Hematopoietic multipotent progenitor cell treated with erythropoietin and hydrocortisone succinate and interleukin-3 and kit ligand, for 8 days (in vitro differentiated cells): Measurements from ENCODE around the gene FBP2.
"Not testable (repeated sequence)": the region's sequence is repeated elsewhere in the genome, so short reads cannot be mapped to it uniquely, and the experiment has no call there.

Source experiments
- DNase-seq: peaks from one replicate; pipeline ENCODE4 v3.0.0-alpha.2; 2015

The FBP2 gene

GRCh38 chr9:94554439-94555331 is 38.9 kb downstream of the FBP2 start, which contains the start of gene PCAT7:
TSS of gene PCAT7 (plus strand) at chr9:94555083.
- DNase-seq: peak; percentile 38

- DNase-seq: peak; percentile 51
Measured at GRCh38 chr9:94554078-94554438, 39.6 kb downstream of the FBP2 start.

DNA sequence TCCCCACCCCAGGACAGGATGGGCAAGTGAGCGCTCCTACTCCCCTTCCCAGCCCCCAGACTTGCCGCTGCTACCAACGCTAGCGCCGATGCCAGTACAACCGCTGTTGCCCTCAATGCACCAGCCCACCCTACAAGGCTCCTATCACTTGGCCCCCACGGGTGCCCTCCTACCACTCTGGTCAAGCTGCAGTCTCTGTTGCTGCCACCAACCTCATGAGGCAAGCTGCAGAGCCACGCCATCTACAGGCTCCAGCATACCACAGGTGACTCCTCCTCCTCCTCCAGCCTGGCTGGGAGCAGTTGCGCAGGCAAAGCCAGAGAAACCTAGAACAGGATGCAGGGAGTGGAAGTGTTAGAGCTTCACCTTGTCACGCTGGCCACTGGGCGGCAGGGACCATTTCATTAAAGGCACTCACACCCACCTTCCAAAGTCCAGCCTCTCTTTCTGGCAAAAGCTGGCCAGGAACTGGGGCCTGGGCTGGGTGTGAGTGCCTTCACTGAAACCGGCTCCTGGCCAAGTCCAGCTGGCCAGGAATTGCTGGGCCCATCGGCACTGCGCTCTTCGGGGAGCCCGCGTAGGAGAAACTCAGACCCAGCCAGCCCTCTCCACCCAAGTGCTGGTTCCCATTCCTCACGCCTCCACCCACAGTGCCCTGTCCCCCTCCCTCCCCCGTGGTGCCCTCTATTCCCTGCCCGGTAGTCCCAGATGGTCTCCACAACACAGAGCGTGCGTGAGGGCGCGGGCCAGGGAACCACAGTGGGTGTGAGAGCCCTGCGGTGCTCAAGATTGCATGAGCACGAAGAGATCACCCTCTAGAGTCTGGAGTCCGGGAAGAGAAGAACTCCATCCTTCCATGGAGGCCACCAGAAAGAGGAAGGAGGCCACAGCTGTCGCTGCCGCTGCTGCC is 40.3 kb downstream of the FBP2 start:
- DNase-seq: no peak

- no peak for DNase-seq
Measured at GRCh38 chr9:94545940-94546339, 47.7 kb downstream of the FBP2 start.

DNA sequence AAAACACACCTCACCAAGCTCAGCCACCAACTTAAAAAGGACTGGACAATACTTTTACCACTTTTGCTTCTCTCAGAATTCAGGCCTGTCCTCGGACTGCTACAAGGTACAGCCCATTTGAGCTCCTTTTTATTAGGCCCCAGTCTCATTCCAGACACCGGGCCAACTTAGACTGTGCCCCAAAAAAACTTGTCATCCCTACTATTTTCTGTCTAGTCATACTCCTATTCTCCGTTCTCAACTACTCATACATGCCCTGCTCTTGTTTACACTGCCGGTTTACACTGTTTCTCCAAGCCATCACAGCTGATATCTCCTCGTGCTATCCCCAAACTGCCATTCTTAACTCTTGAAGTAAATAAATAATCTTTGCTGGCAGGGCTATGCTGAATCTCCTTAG is 49.3 kb downstream of the FBP2 start:
- DNase-seq: not testable (repeated sequence)

DNA sequence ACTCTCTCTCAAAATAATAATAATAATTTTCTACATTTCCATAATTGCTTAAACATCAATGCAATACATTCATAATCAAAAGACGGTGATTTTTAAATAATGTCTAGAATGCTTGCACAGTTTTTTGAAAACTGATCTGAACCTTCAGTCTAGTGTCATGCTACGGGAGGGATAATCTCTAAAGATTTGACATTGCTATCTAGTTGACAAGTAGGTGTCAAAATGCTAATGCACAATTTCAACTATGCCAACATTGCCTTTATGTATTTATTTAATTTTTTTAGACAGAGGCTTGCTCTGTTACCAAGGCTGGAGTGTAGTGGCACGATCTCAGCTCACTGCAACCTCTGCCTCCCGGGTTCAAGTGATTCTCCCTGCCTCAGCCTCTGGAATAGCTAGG is 54.7 kb downstream of the FBP2 start:
- no peak for DNase-seq

- no peak for DNase-seq
Measured at GRCh38 chr9:94534901-94535300, 58.7 kb downstream of the FBP2 start.

GRCh38 chr9:94533601-94534000 is 60.0 kb downstream of the FBP2 start:
- no peak for DNase-seq

GRCh38 chr9:94533155-94533554 is 60.5 kb downstream of the FBP2 start:
- no peak for DNase-seq

GRCh38 chr9:94528886-94529285 is 64.7 kb downstream of the FBP2 start:
- no peak for DNase-seq

DNA sequence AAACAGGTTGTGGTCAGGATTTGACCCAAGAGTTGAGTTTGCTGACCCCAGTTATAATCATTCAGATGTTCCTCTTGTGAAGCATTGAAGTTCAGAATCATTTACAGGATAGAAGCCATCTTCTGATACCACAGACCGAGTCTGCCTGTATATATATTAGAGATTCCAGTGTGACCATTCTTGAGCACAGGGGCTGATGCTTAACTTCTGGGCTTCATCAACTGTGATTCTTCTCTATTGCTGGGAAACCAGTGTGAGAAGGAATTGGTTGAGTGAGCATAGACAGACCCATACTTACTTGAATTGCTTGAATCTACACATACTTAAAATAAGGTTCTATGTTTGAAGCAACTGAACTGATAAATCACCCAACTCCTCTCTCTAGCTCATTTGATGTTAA is 66.7 kb downstream of the FBP2 start:
- no peak for DNase-seq

GRCh38 chr9:94526271-94526670 is 67.4 kb downstream of the FBP2 start:
- no peak for DNase-seq

GRCh38 chr9:94525396-94526035 is 68.1 kb downstream of the FBP2 start:
- DNase-seq: no peak

- DNase-seq: no peak
Measured at GRCh38 chr9:94517254-94517653, 76.4 kb downstream of the FBP2 start.

DNA sequence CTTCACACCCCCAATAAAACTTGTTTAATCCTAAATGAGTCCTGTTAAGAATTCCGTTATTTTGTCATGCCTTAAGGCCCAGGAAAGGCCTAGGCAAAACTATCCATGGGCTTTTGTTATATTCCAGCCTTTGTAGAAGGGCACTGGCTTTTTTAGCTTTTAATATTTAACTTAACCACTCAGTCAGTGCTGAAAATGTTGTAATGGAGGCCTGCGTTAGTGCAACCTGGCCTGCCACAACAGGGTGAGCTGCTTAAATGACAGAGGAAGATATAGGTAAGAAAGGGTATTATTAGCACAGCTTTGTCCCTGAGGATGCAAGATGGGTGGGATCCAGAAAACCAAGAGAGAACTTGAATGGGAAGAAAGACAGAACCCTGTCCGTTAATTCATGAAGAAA is 78.9 kb downstream of the FBP2 start:
- DNase-seq: no peak

DNA sequence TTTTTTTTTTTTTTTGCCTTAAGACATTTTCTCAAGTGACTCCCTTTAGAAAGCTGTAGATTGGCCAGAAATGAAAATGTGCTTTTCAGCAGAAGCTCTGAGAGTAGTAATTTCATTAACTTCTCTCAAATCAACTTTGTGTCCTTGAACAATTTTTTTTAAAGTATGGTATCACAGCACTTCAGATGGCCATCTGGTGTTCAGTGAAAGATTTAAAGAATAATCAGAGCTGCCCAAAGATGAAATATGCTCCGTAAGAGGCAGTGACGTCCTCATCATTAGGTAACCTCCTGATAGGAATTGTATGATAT is 81.7 kb downstream of the FBP2 start:
- no peak for DNase-seq

GRCh38 chr9:94511134-94511954 is 82.3 kb downstream of the FBP2 start:
- DNase-seq: no peak
